CD14-positive monocyte (primary cell): ENCODE measurements around the gene SUCLG2. TPM values are rescaled to one million over a fixed set of nuclear protein-coding genes. Genes with fewer than 3 reads are reported as not detected.

Experiments used
- DNase-seq, 3 donors: peaks; one replicate each; pipeline ENCODE4 v3.0.0-alpha.2; 2011 to 2022
- H2AFZ ChIP-seq: 2 replicates; pipeline ENCODE4 v1.6.0; 2012; ENCODE audit warnings: mild to moderate bottlenecking, low read depth, low read length, inconsistent platforms; ENCODE audit not compliant: insufficient read depth, poor library complexity, severe bottlenecking
- H3K27ac ChIP-seq, 2 donors: 1 replicate in 1 of 2; 2 replicates in 1 of 2; pipeline ENCODE4 v1.5.1; 2012 to 2013; ENCODE audit warnings: low read length in 2 of 2, control low read depth in 1 of 2, inconsistent platforms in 1 of 2, low read depth in 1 of 2, mild to moderate bottlenecking in 1 of 2
- H3K27me3 ChIP-seq, 2 donors: one replicate each; pipeline versions ENCODE4 v1.6.0 to v1.6.1; 2011 to 2013; ENCODE audit warnings: low read length in 2 of 2; ENCODE audit not compliant: control insufficient read depth in 2 of 2, insufficient read depth in 2 of 2
- H3K36me3 ChIP-seq, 2 donors: replicated peaks in 1 of 2; 1 replicate in 1 of 2; 2 replicates in 1 of 2; pipeline versions ENCODE4 v1.5.1 to v1.6.1; 2012 to 2013; ENCODE audit warnings: low read length in 2 of 2, control low read depth in 1 of 2, inconsistent platforms in 1 of 2, mild to moderate bottlenecking in 1 of 2; ENCODE audit not compliant: insufficient read depth in 2 of 2, control insufficient read depth in 1 of 2
- H3K4me1 ChIP-seq, 2 donors: 1 replicate in 1 of 2; 2 replicates in 1 of 2; pipeline versions ENCODE4 v1.5.1 to v1.6.1; 2012 to 2013; ENCODE audit warnings: low read length in 2 of 2, control low read depth in 1 of 2, inconsistent platforms in 1 of 2, mild to moderate bottlenecking in 1 of 2, moderate library complexity in 1 of 2; ENCODE audit not compliant: insufficient read depth in 2 of 2, control insufficient read depth in 1 of 2
- H3K4me2 ChIP-seq: replicated peaks from 2 replicates; pipeline ENCODE3; 2012; ENCODE audit warnings: low read length, moderate library complexity, mild to moderate bottlenecking; ENCODE audit not compliant: poor library complexity, severe bottlenecking; ENCODE audit errors: extremely low read depth
- H3K4me3 ChIP-seq, 3 experiments: fragments of 200-600 bp in 1 of 3; sonication (generic) in 1 of 3; replicated peaks in 1 of 3; 1 replicate in 2 of 3; 2 replicates in 1 of 3; pipeline ENCODE4 v1.5.1; 2011 to 2013; ENCODE audit warnings: low read length in 3 of 3, mild to moderate bottlenecking in 3 of 3, control low read depth in 2 of 3, low read depth in 2 of 3, inconsistent platforms in 1 of 3, moderate library complexity in 1 of 3
- H3K79me2 ChIP-seq: 2 replicates; pipeline ENCODE4 v1.6.0; 2012; ENCODE audit warnings: mild to moderate bottlenecking, control low read depth, inconsistent platforms, low read length, moderate library complexity; ENCODE audit not compliant: insufficient read depth
- H3K9ac ChIP-seq: 2 replicates; pipeline ENCODE4 v1.6.0; 2017; ENCODE audit warnings: low read length, mild to moderate bottlenecking; ENCODE audit not compliant: insufficient read depth, poor library complexity, severe bottlenecking
- H3K9me3 ChIP-seq, 2 donors: replicated peaks in 1 of 2; 1 replicate in 1 of 2; 2 replicates in 1 of 2; pipeline versions ENCODE4 v1.5.1 to v1.6.1; 2012 to 2013; ENCODE audit warnings: low read length in 2 of 2, control low read depth in 1 of 2; ENCODE audit not compliant: control insufficient read depth in 1 of 2, insufficient read depth in 1 of 2
- H4K20me1 ChIP-seq: 2 replicates; pipeline ENCODE4 v1.6.0; 2012; ENCODE audit warnings: mild to moderate bottlenecking, low read length, control low read depth, moderate library complexity; ENCODE audit not compliant: insufficient read depth
- H3K27ac Mint-ChIP-seq, 7 donors: one replicate each; pipeline ENCODE4 v1.8.0; 2020; ENCODE audit warnings: mild to moderate bottlenecking in 7 of 7, mixed read lengths in 7 of 7, moderate library complexity in 6 of 7, inconsistent platforms in 2 of 7
- H3K27me3 Mint-ChIP-seq, 3 donors: one replicate each; pipeline ENCODE4 v1.8.0; 2021 to 2022; ENCODE audit warnings: low read depth in 3 of 3, mild to moderate bottlenecking in 3 of 3, mixed read lengths in 3 of 3, moderate library complexity in 3 of 3, inconsistent platforms in 1 of 3
- H3K36me3 Mint-ChIP-seq, 2 donors: one replicate each; pipeline ENCODE4 v1.8.0; 2020; ENCODE audit warnings: mixed read lengths in 2 of 2, inconsistent platforms in 1 of 2, mild to moderate bottlenecking in 1 of 2
- H3K4me1 Mint-ChIP-seq: one replicate; pipeline ENCODE4 v1.8.0; 2020; ENCODE audit warnings: mild to moderate bottlenecking, mixed read lengths
- H3K4me3 Mint-ChIP-seq, 2 donors: one replicate each; pipeline ENCODE4 v1.8.0; 2020; ENCODE audit warnings: mild to moderate bottlenecking in 2 of 2, mixed read lengths in 2 of 2, moderate library complexity in 1 of 2
- H3K9me3 Mint-ChIP-seq, 7 donors: one replicate each; pipeline ENCODE4 v1.8.0; 2020 to 2022; ENCODE audit warnings: mixed read lengths in 7 of 7, mild to moderate bottlenecking in 6 of 7, moderate library complexity in 6 of 7, inconsistent platforms in 2 of 7
- WGBS: methylation state at CpG from one replicate; pipeline ENCODE4 v1.1.5; 2013; ENCODE audit warnings: missing lambda C conversion rate; ENCODE audit not compliant: insufficient coverage; 5-methylcytosine and 5-hydroxymethylcytosine counted together
- intact Hi-C, 2 donors: fragments of 100-400 bp; cut with micrococcal nuclease; formaldehyde crosslinking; loops; one replicate each; pipeline versions ENCODE4 v1.15.0 to v1.15.1; 2023
- polyA plus RNA-seq, 3 donors: library from polyadenylated mRNA; depleted of rRNA in 1 of 3; unstranded in 2 of 3; stranded (reverse) in 1 of 3; fragments of 300-500 nt in 2 of 3; fragments of >200 nt in 1 of 3; fragmentation: Illumina TruSeq in 2 of 3; gene quantifications; 1 replicate in 2 of 3; 2 replicates in 1 of 3; pipeline ENCODE4 v1.2.3, GENCODE V29; 2012 to 2021
- TF ChIP-seq, protein P1 (sequence below): fragments of 200-600 bp; IDR thresholded peaks from one replicate; pipeline ENCODE4 v1.8.0; 2022; ENCODE audit warnings: antibody characterized with exemption, mild to moderate bottlenecking

The SUCLG2 gene
- polyA plus RNA-seq, 3 donors = 10.8 to 37.5 (median 32.9) TPM

DNA sequence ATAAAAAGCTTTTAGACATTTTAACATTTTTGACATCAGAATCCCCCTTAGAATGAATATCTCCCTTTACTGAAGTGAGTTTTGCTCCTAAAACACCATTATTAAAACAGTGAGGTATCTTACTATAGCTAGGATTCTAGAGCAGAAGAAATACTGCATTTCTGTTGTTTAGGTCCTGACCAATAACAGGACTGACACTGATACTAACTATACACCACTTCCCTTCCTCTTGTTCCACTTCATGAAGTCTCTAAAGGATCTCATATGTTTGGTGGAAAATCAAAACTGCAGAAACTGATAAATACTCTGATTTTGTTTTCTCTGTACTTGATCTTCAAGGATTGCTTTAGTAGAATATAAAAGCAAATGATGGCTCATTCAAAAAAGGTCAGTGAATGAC lies 230.7 kb downstream of the SUCLG2 start:
- H3K27ac Mint-ChIP-seq = no peak overlapping the region

DNA sequence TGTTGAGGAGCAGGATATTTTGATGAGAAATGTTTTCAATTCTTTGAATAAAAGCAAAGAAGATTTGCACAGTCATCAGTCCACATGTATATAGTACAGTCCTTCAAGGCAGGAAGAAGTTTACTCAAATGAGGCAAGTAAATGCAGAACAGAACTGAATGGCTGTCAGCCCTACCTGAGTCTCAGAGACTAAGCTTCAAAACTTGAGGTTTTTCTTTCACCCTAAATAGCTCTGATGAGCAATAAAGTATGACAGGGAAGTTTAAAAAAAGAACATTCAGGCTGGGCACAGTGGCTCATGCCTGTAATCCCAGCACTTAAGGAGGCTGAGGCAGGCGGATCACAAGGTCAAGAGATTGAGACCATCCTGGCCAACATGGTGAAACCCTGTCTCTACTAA lies 232.5 kb downstream of the SUCLG2 start:
- Histone ChIP-seq H3K9ac (no peak overlapping the region), H3K27me3 (no peaks in the 10 kb centered on the region), H3K4me3 (no peak overlapping the region), H3K4me1 (no peaks in the 10 kb centered on the region), H3K79me2 (no peaks in the 10 kb centered on the region), H3K27ac (no peak overlapping the region), H2AFZ (no peak overlapping the region), H3K36me3 (no peaks in the 10 kb centered on the region), H4K20me1 (no peaks in the 10 kb centered on the region), H3K9me3 (peaks cover 0 to 12% of the 10 kb centered on the region in 2 donors), H3K4me2 (no peak overlapping the region)
- TF ChIP-seq, protein P1, sequence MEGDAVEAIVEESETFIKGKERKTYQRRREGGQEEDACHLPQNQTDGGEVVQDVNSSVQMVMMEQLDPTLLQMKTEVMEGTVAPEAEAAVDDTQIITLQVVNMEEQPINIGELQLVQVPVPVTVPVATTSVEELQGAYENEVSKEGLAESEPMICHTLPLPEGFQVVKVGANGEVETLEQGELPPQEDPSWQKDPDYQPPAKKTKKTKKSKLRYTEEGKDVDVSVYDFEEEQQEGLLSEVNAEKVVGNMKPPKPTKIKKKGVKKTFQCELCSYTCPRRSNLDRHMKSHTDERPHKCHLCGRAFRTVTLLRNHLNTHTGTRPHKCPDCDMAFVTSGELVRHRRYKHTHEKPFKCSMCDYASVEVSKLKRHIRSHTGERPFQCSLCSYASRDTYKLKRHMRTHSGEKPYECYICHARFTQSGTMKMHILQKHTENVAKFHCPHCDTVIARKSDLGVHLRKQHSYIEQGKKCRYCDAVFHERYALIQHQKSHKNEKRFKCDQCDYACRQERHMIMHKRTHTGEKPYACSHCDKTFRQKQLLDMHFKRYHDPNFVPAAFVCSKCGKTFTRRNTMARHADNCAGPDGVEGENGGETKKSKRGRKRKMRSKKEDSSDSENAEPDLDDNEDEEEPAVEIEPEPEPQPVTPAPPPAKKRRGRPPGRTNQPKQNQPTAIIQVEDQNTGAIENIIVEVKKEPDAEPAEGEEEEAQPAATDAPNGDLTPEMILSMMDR = no peak
- Mint-ChIP-seq H3K27me3 (peaks cover 0 to 1% (median 0%) of the 10 kb centered on the region in 3 donors), H3K36me3 (peaks cover 7 to 19% of the 10 kb centered on the region in 2 donors), H3K27ac (no peak overlapping the region), H3K4me1 (no peaks in the 10 kb centered on the region), H3K4me3 (no peak overlapping the region), H3K9me3 (peaks cover 4 to 23% (median 9%) of the 10 kb centered on the region in 7 donors)
- DNase-seq = no peak
- intact Hi-C loops = no loop called here
- no CpG with 5 or more reads among the region's 1 CpG for WGBS

More for the DNA sequence above, 230.7 kb downstream of the SUCLG2 start:
- H3K4me2 ChIP-seq = no peak overlapping the region
- Mint-ChIP-seq H3K4me3 (no peak overlapping the region), H3K36me3 (peaks cover 3 to 16% of the 10 kb centered on the region in 2 donors), H3K27me3 (no peaks in the 10 kb centered on the region), H3K9me3 (peaks cover 4 to 24% (median 15%) of the 10 kb centered on the region in 7 donors), H3K4me1 (no peaks in the 10 kb centered on the region)
- no peak overlapping the region for H3K27ac ChIP-seq
- H3K36me3 ChIP-seq = no peaks in the 10 kb centered on the region
- no peaks in the 10 kb centered on the region for H3K4me1 ChIP-seq
- intact Hi-C loops = no loop called here
- DNase-seq = no peak
- TF ChIP-seq, protein P1 = no peak
- H4K20me1 ChIP-seq = no peaks in the 10 kb centered on the region
- H3K9me3 ChIP-seq = peaks cover 5 to 16% of the 10 kb centered on the region in 2 donors
- no peaks in the 10 kb centered on the region for H3K27me3 ChIP-seq
- H3K79me2 ChIP-seq = no peaks in the 10 kb centered on the region
- no peak overlapping the region for H3K4me3 ChIP-seq
- no peak overlapping the region for H2AFZ ChIP-seq
- no peak overlapping the region for H3K9ac ChIP-seq
